Keratinocyte (primary cell): ENCODE measurements around the gene CPEB3. TPM values are rescaled to one million over a fixed set of nuclear protein-coding genes. Genes with fewer than 3 reads are reported as not detected.
"Not testable (repeated sequence)": the region's sequence is repeated elsewhere in the genome, so short reads cannot be mapped to it uniquely, and the experiment has no call there.

ENCODE experiments used
- DNase-seq: peaks from one replicate; pipeline ENCODE4 v3.0.0-alpha.2; 2011; ENCODE audit warnings: low read depth, missing footprints, low spot score
- FAIRE-seq: peaks from 2 replicates; lab custom pipeline; 2011; peaks lifted over from hg19 to GRCh38; lab: Jason Lieb, UNC
- H2AFZ ChIP-seq: 2 replicates; pipeline ENCODE4 v1.6.0; 2012; ENCODE audit warnings: low read length, control low read depth, inconsistent platforms; ENCODE audit not compliant: control insufficient read depth
- H3K27ac ChIP-seq: 2 replicates; pipeline ENCODE4 v1.5.1; 2011; ENCODE audit warnings: low read length; ENCODE audit not compliant: control insufficient read depth, insufficient read depth
- H3K27me3 ChIP-seq: 3 replicates; pipeline ENCODE4 v1.6.0; 2011; ENCODE audit warnings: low read length; ENCODE audit not compliant: control insufficient read depth, insufficient read depth; ENCODE audit errors: extremely low read depth
- H3K36me3 ChIP-seq, 2 experiments: 2 replicates in 1 of 2; 3 replicates in 1 of 2; pipeline ENCODE4 v1.5.1; 2011; ENCODE audit warnings: low read length in 2 of 2, mild to moderate bottlenecking in 1 of 2; ENCODE audit not compliant: control insufficient read depth in 2 of 2, insufficient read depth in 2 of 2; ENCODE audit errors: extremely low read depth in 1 of 2
- H3K4me1 ChIP-seq: 3 replicates; pipeline ENCODE4 v1.5.1; 2011; ENCODE audit warnings: low read length; ENCODE audit not compliant: control insufficient read depth, insufficient read depth; ENCODE audit errors: extremely low read depth
- H3K4me2 ChIP-seq: 3 replicates; pipeline ENCODE4 v1.6.0; 2011; ENCODE audit warnings: low read depth, low read length; ENCODE audit not compliant: control insufficient read depth, insufficient read depth; ENCODE audit errors: extremely low read depth
- H3K4me3 ChIP-seq, 3 experiments: fragments of 200-600 bp in 1 of 3; sonication (generic) in 1 of 3; 2 replicates in 2 of 3; 3 replicates in 1 of 3; pipeline ENCODE4 v1.5.1; 2011 to 2016; ENCODE audit warnings: low read length in 3 of 3, mild to moderate bottlenecking in 3 of 3, control low read depth in 2 of 3, inconsistent platforms in 1 of 3, low read depth in 1 of 3, mixed read lengths in 1 of 3, mixed run types in 1 of 3, moderate library complexity in 1 of 3; ENCODE audit not compliant: control insufficient read depth in 2 of 3, insufficient read depth in 2 of 3; ENCODE audit errors: extremely low read depth in 1 of 3
- H3K79me2 ChIP-seq: 2 replicates; pipeline ENCODE4 v1.6.0; 2012; ENCODE audit warnings: low read length; ENCODE audit not compliant: control insufficient read depth, insufficient read depth
- H3K9ac ChIP-seq: 3 replicates; pipeline ENCODE4 v1.6.0; 2011; ENCODE audit warnings: low read length; ENCODE audit not compliant: control insufficient read depth, insufficient read depth; ENCODE audit errors: extremely low read depth
- H3K9me1 ChIP-seq: 3 replicates; pipeline ENCODE4 v1.6.0; 2011; ENCODE audit warnings: low read length; ENCODE audit not compliant: control insufficient read depth, insufficient read depth; ENCODE audit errors: extremely low read depth
- H3K9me3 ChIP-seq: 2 replicates; pipeline ENCODE4 v1.5.1; 2012; ENCODE audit warnings: low read depth, low read length; ENCODE audit not compliant: control insufficient read depth
- H4K20me1 ChIP-seq: 3 replicates; pipeline ENCODE4 v1.6.0; 2011; ENCODE audit warnings: low read length; ENCODE audit not compliant: control insufficient read depth, insufficient read depth; ENCODE audit errors: extremely low read depth
- CTCF ChIP-seq, 3 experiments: IDR thresholded peaks in 1 of 3; conservative IDR thresholded peaks in 1 of 3; optimal IDR thresholded peaks in 1 of 3; 2 replicates in 2 of 3; 3 replicates in 1 of 3; pipeline versions ENCODE3 to v1.5.1; 2011; ENCODE audit warnings: low read length in 3 of 3, mild to moderate bottlenecking in 3 of 3, moderate library complexity in 2 of 3, control low read depth in 1 of 3, inconsistent platforms in 1 of 3; ENCODE audit not compliant: insufficient read depth in 2 of 3; ENCODE audit errors: extremely low read depth in 1 of 3
- EZH2 ChIP-seq: IDR thresholded peaks from one replicate; pipeline ENCODE4 v1.6.1; 2012; ENCODE audit warnings: inconsistent platforms, mild to moderate bottlenecking, low read length, moderate library complexity
- dilution Hi-C: fragments of 300-500 bp; cut with MboI; formaldehyde crosslinking; loops from one replicate; pipeline ENCODE4 v1.7.0; 2020; ENCODE audit warnings: low sequenced_read_pairs; ENCODE audit not compliant: extremely low pct_ligation_motif_present
- polyA plus RNA-seq, 5 experiments: library from polyadenylated mRNA; depleted of rRNA in 3 of 5; stranded (reverse) in 3 of 5; stranded (forward) in 1 of 5; unstranded in 1 of 5; fragments of >200 nt; gene quantifications; 1 replicate in 1 of 5; 2 replicates in 3 of 5; 3 replicates in 1 of 5; pipeline versions ENCODE4 v1.2.1 to v1.2.3, GENCODE V29; 2011 to 2012; ENCODE audit warnings: missing spikeins in 2 of 5, low read depth in 1 of 5, low replicate concordance in 1 of 5

Gene CPEB3
- polyA plus RNA-seq, 1 donor (not counting 4 experiments of a cell fraction or from before 2014, with no cell fraction given) = 0.47 TPM

- no peak for FAIRE-seq
- H2AFZ ChIP-seq = no peak overlapping the region
These were observed 148.4 kb downstream of the CPEB3 start for GRCh38 chr10:92142512-92142911.

GRCh38 chr10:92141147-92141546, 149.7 kb downstream of the CPEB3 start:
- H3K27ac ChIP-seq, H3K9ac ChIP-seq, FAIRE-seq, H3K4me3 ChIP-seq, H3K27me3 ChIP-seq, dilution Hi-C loops, H3K79me2 ChIP-seq, H2AFZ ChIP-seq, H3K4me2 ChIP-seq, H3K9me1 ChIP-seq, H4K20me1 ChIP-seq, H3K4me1 ChIP-seq, DNase-seq, H3K9me3 ChIP-seq, H3K36me3 ChIP-seq: not testable (repeated sequence)

More at GRCh38 chr10:92142512-92142911, 148.4 kb downstream of the CPEB3 start:
- no peak overlapping the region for H3K9ac ChIP-seq
- no peaks in the 10 kb centered on the region for H3K9me3 ChIP-seq
- dilution Hi-C loops = no loop called here
- no peak overlapping the region for H3K4me3 ChIP-seq
- H3K27ac ChIP-seq = no peak overlapping the region
- H3K36me3 ChIP-seq = no peaks in the 10 kb centered on the region
- no peaks in the 10 kb centered on the region for H3K79me2 ChIP-seq
- H3K4me2 ChIP-seq = no peak overlapping the region
- H4K20me1 ChIP-seq = no peaks in the 10 kb centered on the region
- H3K9me1 ChIP-seq = no peaks in the 10 kb centered on the region
- H3K4me1 ChIP-seq = no peaks in the 10 kb centered on the region
- TF ChIP-seq CTCF (optimal IDR thresholded peaks at IDR 0.05 in 1 of 3, IDR thresholded peaks at IDR 0.05 in 1 of 3, conservative IDR thresholded peaks at IDR 0.05 in 1 of 3; ENCODE audit: extremely low read depth in 1 of 3, insufficient read depth in 2 of 3, low read length in 3 of 3) (no peak), EZH2 (no peak)
- DNase-seq = no peak
- no peaks in the 10 kb centered on the region for H3K27me3 ChIP-seq

- H4K20me1 ChIP-seq, H3K4me2 ChIP-seq, H3K27ac ChIP-seq, H3K27me3 ChIP-seq, FAIRE-seq, H2AFZ ChIP-seq, DNase-seq, H3K4me3 ChIP-seq, H3K9me3 ChIP-seq, H3K36me3 ChIP-seq, H3K9me1 ChIP-seq, H3K79me2 ChIP-seq, H3K4me1 ChIP-seq, dilution Hi-C loops, H3K9ac ChIP-seq: not testable (repeated sequence)
These were observed 156.8 kb downstream of the CPEB3 start for GRCh38 chr10:92134049-92134448.
